ENCODE measurements around the gene LGALS9B.
A peak's percentile ranks its signal among the peaks of the same experiment; 100 is the strongest.
"Not testable (repeated sequence)": the region's sequence is repeated elsewhere in the genome, so short reads cannot be mapped to it uniquely, and the experiment has no call there.

The LGALS9B gene

GRCh38 chr17:20467447-20467846 lies at the start of gene LGALS9B:
TSS of gene LGALS9B (minus strand) at chr17:20467539. CDS start at chr17:20467470, 69 bp downstream.
- not testable (repeated sequence) for DNase-seq (ENCODE audit: extremely low read depth, low read depth)

GRCh38 chr17:20516986-20517385 lies 49.6 kb upstream of the LGALS9B start:
- not testable (repeated sequence) for DNase-seq (ENCODE audit: extremely low read depth, low read depth)

DNA sequence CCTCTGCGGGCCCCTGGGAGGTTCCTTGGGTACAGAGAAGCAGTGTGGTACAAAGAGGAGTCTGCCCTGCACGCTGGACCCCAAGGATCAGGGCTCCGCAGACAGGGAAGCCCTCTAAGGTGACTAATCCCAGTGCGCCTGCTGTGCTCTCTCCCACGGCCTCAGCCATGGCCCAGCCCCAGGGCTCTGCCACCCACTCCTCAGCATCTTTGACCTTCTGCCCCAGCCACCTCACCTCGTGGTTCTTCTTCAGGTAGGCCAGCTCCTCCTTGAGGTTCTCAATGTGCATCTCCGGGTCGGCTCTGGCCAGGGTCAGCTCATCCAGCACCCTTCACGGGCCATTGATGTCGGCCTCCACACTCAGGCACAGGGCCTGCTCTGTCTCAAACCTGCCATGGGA lies 47.8 kb upstream of the LGALS9B start:
- not testable (repeated sequence) for DNase-seq (ENCODE audit: extremely low read depth, low read depth)

GRCh38 chr17:20513539-20513938 lies 46.2 kb upstream of the LGALS9B start:
- DNase-seq (ENCODE audit: extremely low read depth, low read depth) = not testable (repeated sequence)

DNA sequence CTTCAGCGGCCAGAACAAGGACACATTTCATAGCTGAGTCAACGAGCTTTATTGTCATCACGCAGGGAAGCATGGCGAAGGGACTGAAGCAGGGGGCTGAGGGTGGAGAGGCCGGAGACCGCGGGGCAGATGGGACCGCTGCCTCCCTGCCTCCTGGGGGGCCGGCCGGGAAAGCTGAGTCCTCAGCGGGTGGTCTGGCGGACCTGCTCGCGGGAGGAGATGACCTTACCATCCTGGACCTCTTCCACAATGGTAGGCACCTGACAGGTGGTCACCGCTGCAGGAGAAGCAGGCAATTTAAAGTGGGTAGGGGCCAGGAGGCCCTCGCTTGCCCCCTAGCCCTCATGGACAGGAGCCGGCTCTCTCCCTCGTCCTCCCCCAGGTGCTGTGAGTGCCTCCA lies 45.0 kb upstream of the LGALS9B start:
- DNase-seq (ENCODE audit: extremely low read depth, low read depth) = not testable (repeated sequence)

DNA sequence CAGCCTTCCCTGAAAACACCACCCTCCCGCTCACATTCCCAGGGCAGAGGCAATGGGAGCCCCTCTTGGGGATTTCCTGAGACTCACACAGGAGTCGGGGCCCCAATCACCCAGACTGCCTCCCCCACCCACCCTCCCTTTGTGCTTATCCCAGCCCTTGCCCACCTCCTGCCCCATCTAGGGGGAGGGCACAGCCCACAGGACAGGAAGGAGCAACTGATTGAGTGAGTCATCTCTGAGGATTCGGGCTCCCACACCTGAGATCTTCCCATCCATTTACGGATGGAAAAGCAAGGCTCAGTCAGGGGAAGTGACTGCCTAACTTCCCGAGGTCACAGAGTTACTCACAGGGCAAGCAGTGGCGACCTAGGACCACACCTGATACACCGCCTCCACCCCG lies 44.4 kb upstream of the LGALS9B start:
- not testable (repeated sequence) for DNase-seq (ENCODE audit: extremely low read depth, low read depth)

DNA sequence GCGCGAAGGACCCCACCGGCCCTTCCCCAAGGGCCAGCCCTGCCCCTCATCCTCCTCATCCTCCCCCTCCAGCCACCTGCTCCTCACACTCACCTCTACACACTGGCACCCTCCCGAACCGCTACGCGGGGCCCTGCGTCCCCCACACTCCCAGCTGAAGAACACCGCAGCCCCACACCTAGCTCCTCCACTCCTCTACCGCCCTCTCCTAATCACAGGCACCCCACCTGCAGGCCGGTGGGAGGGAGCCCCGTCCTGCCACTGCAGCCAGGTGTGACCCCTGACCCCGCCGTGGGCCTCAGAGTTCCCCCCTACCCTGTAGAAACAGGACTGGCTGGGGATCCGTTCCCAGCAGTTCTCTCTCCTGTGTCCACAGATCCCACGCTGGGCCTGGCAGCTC lies 38.0 kb upstream of the LGALS9B start:
- DNase-seq (ENCODE audit: extremely low read depth, low read depth) = not testable (repeated sequence)

DNA sequence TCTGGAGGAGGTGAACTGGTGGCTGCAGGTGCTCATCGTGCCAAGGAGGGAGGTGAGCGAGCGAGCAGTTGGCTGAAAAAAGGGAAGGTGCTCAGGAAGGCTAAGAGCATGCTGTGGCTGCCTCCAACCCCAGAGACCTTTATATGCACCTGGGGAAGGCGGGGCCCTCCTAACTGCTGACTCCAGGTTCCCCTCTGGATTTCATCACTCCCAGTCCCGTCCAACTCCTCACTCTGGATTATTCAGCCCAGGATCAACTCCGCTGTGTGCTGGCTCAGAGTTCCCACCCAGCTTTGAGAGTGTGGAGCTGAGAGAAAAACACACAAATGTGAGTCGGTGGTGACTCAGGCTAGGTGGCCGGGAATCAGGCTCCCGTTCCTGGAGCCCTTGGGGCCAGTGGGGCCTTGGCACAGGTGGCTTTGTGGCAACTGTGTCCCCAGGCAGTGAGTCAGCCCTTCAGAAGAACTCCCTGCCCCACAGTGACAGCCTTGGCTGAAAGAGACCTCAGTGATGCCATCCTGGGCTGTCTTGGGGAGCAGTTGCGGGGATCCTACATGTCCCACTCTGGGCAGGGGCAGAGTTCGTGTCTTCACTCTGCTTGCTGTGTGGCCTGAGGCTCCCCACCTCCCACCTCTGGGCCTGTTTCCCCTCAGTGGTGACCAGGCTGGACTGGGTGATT lies 37.2 kb upstream of the LGALS9B start:
- DNase-seq (ENCODE audit: extremely low read depth, low read depth) = not testable (repeated sequence)

GRCh38 chr17:20501896-20502295 lies 34.6 kb upstream of the LGALS9B start:
- DNase-seq (ENCODE audit: extremely low read depth, low read depth) = not testable (repeated sequence)

GRCh38 chr17:20500346-20500745 lies 33.0 kb upstream of the LGALS9B start:
- not testable (repeated sequence) for DNase-seq (ENCODE audit: extremely low read depth, low read depth)

DNA sequence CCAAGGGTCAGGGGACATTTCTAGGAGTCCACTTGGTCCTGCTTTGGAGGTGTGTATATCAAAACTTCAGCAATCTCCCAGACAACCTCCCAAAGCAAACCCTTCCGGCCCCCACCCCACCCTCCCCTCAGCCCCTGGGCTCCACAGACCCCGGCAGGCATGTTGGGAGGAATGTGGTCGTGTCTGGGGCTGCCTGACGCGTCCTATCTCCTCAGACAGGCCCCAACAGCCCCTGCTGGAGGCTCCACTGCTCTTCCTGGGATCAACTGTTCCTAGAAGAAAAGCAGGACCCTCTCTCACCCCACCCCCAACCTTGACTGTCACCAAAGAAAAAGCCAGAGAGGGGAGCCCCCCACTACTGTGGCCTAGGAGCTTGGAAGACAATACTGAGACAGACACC lies 28.1 kb upstream of the LGALS9B start:
- DNase-seq (ENCODE audit: extremely low read depth, low read depth) = not testable (repeated sequence)

DNA sequence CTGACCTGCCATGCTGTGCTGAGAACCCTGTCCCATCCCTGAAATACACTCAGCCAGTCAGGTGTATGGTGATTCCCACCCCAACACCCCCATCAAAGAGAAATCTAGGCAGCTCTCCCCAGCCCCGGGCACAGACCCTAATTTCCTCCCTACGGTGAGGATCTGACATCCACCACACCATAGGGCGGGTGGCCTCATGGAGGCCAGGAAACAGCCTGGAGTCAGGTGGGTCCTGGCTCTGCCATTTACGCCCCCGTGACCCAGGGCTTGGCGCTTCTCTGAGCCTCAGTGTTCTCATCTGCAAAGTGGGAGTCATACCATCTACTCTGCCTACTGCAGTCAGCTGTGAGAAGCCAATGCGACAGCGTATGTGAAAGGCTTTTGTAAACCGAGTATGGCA lies 27.4 kb upstream of the LGALS9B start:
- DNase-seq (ENCODE audit: extremely low read depth, low read depth) = not testable (repeated sequence)

- not testable (repeated sequence) for DNase-seq (ENCODE audit: extremely low read depth, low read depth)
Observed at GRCh38 chr17:20494147-20494546, 26.8 kb upstream of the LGALS9B start.

DNA sequence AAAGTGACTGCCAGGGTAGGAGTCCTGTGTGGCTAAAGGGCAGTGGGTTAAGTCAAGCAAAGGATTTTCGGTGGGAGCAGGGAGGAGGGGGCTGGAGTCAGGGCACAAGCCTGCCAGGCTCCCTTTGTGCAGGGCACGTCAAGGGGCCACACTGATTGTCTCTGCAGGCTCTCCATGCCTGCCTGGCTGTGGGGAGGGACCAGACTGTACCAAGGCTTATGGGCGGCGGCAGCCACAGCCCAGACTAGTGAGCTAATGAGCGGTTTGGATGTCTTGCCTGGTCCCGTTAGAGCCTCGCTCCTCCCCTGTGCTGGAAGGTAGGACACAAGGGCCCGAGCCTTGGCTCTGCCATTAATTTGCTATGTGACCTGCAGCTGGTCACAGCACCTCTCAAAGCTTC lies 25.6 kb upstream of the LGALS9B start:
- not testable (repeated sequence) for DNase-seq (ENCODE audit: extremely low read depth, low read depth)

DNA sequence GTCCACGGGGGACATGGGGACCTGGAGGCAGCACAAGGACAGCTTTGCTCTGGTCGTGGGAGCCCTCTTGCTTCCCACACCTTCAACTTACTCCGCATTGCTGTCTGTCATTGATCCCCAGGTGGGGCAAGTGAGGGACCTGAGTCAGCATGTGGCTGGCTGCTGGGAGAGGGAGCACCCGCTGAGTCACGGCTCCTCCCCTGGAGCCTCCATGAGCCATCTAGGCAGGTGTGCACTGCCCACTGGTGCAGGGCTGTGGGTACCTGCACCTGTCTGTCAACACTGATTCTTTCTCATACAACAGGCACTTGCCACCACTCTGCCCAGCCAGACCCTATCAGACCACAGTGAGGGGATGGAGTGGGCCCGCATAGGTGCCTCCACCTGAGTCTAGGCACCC lies 24.8 kb upstream of the LGALS9B start:
- not testable (repeated sequence) for DNase-seq (ENCODE audit: extremely low read depth, low read depth)

- peak; percentile 16 for DNase-seq (ENCODE audit: extremely low read depth, low read depth)
Observed at GRCh38 chr17:20484930-20485329, 17.6 kb upstream of the LGALS9B start.

- DNase-seq (ENCODE audit: extremely low read depth, low read depth) = not testable (repeated sequence)
Observed at GRCh38 chr17:20479889-20480591, 12.7 kb upstream of the LGALS9B start.

- DNase-seq (ENCODE audit: extremely low read depth, low read depth) = not testable (repeated sequence)
Observed at GRCh38 chr17:20477398-20478071, 10.2 kb upstream of the LGALS9B start.

GRCh38 chr17:20475137-20475831 lies 7.9 kb upstream of the LGALS9B start:
- DNase-seq (ENCODE audit: extremely low read depth, low read depth) = not testable (repeated sequence)

DNA sequence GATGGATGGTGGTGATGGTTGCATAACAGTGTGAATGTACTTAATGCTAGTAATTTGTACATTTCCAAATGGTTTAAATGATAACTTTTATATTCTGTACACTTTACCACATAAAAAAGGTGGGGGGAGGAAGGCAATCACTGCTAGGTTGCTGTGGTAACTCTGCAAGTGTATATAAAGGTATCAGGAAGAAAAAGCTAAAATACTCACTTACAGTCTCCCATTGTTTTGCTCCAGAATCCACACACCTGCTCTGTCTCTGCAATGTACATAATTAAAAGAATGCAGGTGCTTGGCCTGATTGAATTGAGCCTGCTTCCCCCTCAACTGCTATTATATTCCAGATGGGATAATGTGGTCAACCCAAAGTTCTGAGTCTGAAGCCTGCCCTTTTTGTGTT lies 6.7 kb upstream of the LGALS9B start:
- not testable (repeated sequence) for DNase-seq (ENCODE audit: extremely low read depth, low read depth)

- DNase-seq (ENCODE audit: extremely low read depth, low read depth) = not testable (repeated sequence)
Observed at GRCh38 chr17:20469946-20470345, 2.6 kb upstream of the LGALS9B start.

Data from AG09319 (cell line).